ENCODE measurements around the gene ARNT2. TPM values are rescaled to one million over a fixed set of nuclear protein-coding genes. Genes with fewer than 3 reads are reported as not detected.

Gene ARNT2
- total RNA-seq, 1 donor from 2014 or later: 6.4 TPM

DNA sequence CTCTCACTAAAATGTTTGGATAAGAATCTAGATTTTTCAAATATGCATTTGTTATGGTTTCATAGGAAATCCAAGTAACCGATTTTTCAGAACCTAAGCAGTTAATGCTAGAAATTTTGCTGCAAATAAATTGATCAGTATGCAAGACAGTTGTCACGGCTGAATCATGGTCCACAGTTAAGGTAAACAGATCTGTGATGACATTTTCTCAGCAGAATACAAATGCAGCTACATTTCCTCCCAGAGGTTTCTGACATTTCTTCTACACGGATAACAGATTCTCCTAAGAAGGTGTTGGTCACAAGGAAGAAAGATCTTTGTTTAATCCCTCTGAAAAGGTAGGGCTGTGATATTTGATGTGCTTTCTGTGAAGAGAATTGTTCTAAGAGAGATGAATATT is 36.9 kb downstream of the ARNT2 start:
- TF ChIP-seq, protein P1, sequence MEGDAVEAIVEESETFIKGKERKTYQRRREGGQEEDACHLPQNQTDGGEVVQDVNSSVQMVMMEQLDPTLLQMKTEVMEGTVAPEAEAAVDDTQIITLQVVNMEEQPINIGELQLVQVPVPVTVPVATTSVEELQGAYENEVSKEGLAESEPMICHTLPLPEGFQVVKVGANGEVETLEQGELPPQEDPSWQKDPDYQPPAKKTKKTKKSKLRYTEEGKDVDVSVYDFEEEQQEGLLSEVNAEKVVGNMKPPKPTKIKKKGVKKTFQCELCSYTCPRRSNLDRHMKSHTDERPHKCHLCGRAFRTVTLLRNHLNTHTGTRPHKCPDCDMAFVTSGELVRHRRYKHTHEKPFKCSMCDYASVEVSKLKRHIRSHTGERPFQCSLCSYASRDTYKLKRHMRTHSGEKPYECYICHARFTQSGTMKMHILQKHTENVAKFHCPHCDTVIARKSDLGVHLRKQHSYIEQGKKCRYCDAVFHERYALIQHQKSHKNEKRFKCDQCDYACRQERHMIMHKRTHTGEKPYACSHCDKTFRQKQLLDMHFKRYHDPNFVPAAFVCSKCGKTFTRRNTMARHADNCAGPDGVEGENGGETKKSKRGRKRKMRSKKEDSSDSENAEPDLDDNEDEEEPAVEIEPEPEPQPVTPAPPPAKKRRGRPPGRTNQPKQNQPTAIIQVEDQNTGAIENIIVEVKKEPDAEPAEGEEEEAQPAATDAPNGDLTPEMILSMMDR (IDR thresholded peaks at IDR 0.05): no peak
- intact Hi-C loops (cut with DNase I): no loop called here
- Histone ChIP-seq H3K9me3 (no peaks in the 10 kb centered on the region), H3K27me3 (no peaks in the 10 kb centered on the region), H3K27ac (no peak overlapping the region), H3K4me3 (no peak overlapping the region), H3K36me3 (no peaks in the 10 kb centered on the region), H3K4me1 (no peaks in the 10 kb centered on the region)
- no peak for DNase-seq (ENCODE audit: low spot score in 2 of 2)

DNA sequence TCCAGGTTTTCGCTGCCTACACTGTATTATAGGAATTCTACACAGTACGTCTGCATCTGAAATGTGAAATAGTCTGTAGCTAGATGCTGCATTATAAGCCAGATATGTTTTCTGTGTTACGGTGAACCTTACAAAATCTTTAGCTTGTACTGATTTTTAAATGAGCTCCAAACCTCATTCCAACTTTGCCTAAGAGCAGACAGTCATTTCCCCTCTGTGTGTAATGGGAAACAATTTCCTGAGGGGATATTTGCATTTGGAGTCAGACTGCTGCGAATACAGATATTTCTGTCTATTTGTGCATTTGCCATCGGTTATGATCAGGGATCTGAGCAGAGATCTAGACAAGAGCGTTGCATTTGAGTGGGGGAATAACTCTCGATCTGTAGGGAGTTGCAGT is 37.5 kb downstream of the ARNT2 start:
- TF ChIP-seq, protein P1 (IDR thresholded peaks at IDR 0.05): no peak
- no peak overlapping the region for H3K27ac ChIP-seq
- no peak overlapping the region for H3K4me3 ChIP-seq
- H3K4me1 ChIP-seq: no peaks in the 10 kb centered on the region
- no peaks in the 10 kb centered on the region for H3K36me3 ChIP-seq
- no peak for DNase-seq (ENCODE audit: low spot score in 2 of 2)
- no peaks in the 10 kb centered on the region for H3K27me3 ChIP-seq
- no peaks in the 10 kb centered on the region for H3K9me3 ChIP-seq
- intact Hi-C loops (cut with DNase I): no loop called here

DNA sequence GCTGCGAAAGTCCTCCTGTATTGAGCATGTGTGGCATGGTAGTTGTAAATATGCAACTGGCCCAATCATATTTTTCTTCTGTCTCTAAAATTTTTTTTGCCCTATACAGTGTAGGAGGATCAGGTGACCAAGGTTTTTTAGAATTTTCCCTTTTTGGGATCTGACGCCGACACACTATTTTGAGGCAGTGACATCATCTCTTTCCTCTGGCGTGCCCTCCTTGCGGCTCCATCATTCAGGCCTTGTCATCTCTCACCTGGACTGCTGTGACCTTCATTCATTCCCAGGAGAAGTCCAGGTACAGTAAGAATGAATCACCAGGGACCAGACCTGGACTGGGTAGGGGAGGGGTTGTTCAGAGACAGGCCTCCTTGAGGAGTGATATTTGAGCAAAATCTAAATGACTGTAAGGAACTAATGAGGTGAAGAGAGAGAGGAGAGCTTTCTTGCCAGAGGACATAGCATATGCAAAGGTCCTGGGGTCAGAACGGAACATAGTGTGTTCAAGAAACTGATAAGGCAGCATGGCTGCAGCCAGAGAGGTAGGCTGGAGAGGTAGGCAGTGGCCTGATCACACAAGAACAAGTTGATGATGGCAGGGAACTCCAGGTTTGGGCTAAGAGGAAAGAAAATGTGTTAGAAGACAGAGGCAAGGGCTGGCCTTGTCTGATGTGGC is 38.7 kb downstream of the ARNT2 start:
- Histone ChIP-seq H3K27ac (no peak overlapping the region), H3K27me3 (no peaks in the 10 kb centered on the region), H3K4me3 (no peak overlapping the region), H3K36me3 (no peaks in the 10 kb centered on the region), H3K9me3 (no peaks in the 10 kb centered on the region), H3K4me1 (no peaks in the 10 kb centered on the region)
- intact Hi-C loops (cut with DNase I): no loop called here
- DNase-seq (ENCODE audit: low spot score in 2 of 2): no peak
- TF ChIP-seq, protein P1 (IDR thresholded peaks at IDR 0.05): no peak

DNA sequence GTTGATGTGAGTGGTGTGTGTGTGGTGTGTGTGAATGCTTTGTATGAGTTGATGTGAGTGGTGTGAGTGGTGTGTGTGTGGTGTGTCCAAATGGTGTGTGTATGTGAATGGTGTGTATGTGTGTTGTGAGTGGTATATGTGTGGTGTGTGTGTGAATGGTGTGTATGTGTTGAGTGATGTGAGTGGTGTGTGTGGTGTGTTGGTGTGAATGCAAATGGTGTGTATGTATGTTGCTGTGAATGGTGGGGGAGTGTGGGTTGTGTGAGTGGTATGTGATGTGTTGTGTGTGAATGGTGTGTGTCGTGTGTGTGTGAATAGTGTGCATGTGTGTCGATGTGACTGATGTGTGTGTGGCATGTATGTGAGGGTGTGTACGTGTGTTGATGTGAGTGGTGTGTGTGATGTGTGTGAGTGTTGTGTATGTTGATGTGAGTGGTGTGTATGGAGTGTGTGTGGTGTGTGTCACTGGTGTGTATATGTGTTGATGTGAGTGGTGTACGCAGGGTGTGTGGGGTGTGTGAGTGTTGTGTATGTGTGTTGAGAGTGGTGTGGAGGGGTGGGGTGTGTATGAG is 40.6 kb downstream of the ARNT2 start:
- H3K27ac ChIP-seq: no peak overlapping the region
- no peaks in the 10 kb centered on the region for H3K4me1 ChIP-seq
- no peak overlapping the region for H3K4me3 ChIP-seq
- intact Hi-C loops (cut with DNase I): no loop called here
- DNase-seq (ENCODE audit: low spot score in 2 of 2): no peak
- H3K36me3 ChIP-seq: no peaks in the 10 kb centered on the region
- H3K27me3 ChIP-seq: no peaks in the 10 kb centered on the region
- TF ChIP-seq, protein P1 (IDR thresholded peaks at IDR 0.05): no peak
- H3K9me3 ChIP-seq: no peaks in the 10 kb centered on the region

DNA sequence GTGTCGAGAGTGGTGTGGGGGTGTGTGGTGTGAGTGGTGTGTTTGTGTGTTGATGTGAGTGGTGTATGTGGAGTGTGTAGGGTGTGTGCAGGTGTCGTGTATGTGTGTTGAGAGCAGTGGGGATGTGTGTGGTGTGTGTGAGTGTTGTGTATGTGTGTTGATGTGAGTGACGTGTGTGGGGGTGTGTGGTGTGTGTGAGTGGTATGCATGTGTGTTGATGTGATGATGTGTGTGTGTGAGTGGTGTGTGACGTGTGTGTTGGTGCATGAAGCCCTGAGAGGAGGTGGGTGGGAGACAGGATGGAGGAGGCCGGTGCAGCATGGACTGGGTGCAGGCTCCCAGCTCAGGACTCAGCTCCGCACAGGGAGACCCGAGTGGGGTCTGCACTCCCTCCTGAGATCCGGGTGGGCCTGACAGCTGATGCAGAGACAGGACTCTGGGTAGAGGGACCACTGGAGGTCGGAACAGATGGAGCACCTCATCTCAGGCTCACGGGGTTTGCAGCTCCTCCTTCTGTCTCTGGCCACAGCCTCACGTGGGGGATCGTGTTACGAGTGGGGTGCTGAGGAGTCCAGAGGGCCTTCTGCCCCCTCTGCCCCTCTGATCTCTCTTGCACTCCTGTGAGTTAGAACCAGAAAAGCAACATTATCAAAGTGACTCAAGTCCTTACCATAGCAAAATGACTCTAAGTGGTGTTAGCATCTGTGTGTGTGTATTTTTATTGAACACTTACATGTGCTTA is 41.3 kb downstream of the ARNT2 start:
- no peaks in the 10 kb centered on the region for H3K4me1 ChIP-seq
- H3K27ac ChIP-seq: no peak overlapping the region
- H3K9me3 ChIP-seq: no peaks in the 10 kb centered on the region
- intact Hi-C loops (cut with DNase I): no loop called here
- H3K4me3 ChIP-seq: no peak overlapping the region
- no peaks in the 10 kb centered on the region for H3K27me3 ChIP-seq
- TF ChIP-seq, protein P1 (IDR thresholded peaks at IDR 0.05): no peak
- no peak for DNase-seq (ENCODE audit: low spot score in 2 of 2)
- H3K36me3 ChIP-seq: no peaks in the 10 kb centered on the region
